Breast epithelium (tissue), 4 donors: ENCODE results near the gene NELFE. TPM values are rescaled to one million over a fixed set of nuclear protein-coding genes. Genes with fewer than 3 reads are reported as not detected.
"Not testable (repeated sequence)": the region's sequence is repeated elsewhere in the genome, so short reads cannot be mapped to it uniquely, and the experiment has no call there.

ENCODE experiments used
- DNase-seq, 2 donors: peaks; one replicate each; pipeline ENCODE4 v3.0.0-alpha.2; 2019; ENCODE audit warnings: low spot score in 2 of 2
- H3K27ac ChIP-seq, 2 donors: fragments of 200-600 bp; sonication (generic) in 1 of 2; one replicate each; pipeline ENCODE4 v1.5.1; 2016 to 2019; ENCODE audit warnings: mild to moderate bottlenecking in 1 of 2
- H3K27me3 ChIP-seq, 2 donors: fragments of 200-600 bp; sonication (generic) in 1 of 2; one replicate each; pipeline versions ENCODE4 v1.5.1 to v1.6.0; 2017 to 2019; ENCODE audit warnings: control low read depth in 1 of 2, mild to moderate bottlenecking in 1 of 2
- H3K36me3 ChIP-seq: fragments of 200-600 bp; one replicate; pipeline ENCODE4 v1.5.1; 2019
- H3K4me1 ChIP-seq, 2 donors: fragments of 200-600 bp; sonication (generic); one replicate each; pipeline ENCODE4 v1.5.1; 2016 to 2019; ENCODE audit warnings: control low read depth in 1 of 2
- H3K4me3 ChIP-seq, 3 donors: fragments of 200-600 bp; sonication (generic); 1 replicate in 2 of 3; 2 replicates in 1 of 3; pipeline ENCODE4 v1.5.1; 2016 to 2019; ENCODE audit warnings: mild to moderate bottlenecking in 3 of 3, moderate library complexity in 2 of 3
- H3K9me3 ChIP-seq, 2 donors: fragments of 200-600 bp; sonication (generic) in 1 of 2; one replicate each; pipeline ENCODE4 v1.5.1; 2016 to 2019; ENCODE audit warnings: control low read depth in 1 of 2
- CTCF ChIP-seq, 3 donors: fragments of 450-650 bp; IDR thresholded peaks; one replicate each; pipeline ENCODE4 v1.5.1; 2016 to 2017; ENCODE audit warnings: antibody characterized with exemption in 3 of 3, mild to moderate bottlenecking in 3 of 3, moderate library complexity in 3 of 3
- POLR2A ChIP-seq: fragments of 450-650 bp; IDR thresholded peaks from one replicate; pipeline ENCODE4 v1.6.1; 2016; ENCODE audit warnings: antibody characterized with exemption, mild to moderate bottlenecking, moderate library complexity
- POLR2AphosphoS5 ChIP-seq, 3 donors: sonication (generic); formaldehyde crosslinking; IDR thresholded peaks; one replicate each; pipeline ENCODE4 v1.6.1; 2017; ENCODE audit warnings: antibody characterized with exemption in 3 of 3
- intact Hi-C: fragments of 100-400 bp; cut with DNase I; formaldehyde crosslinking; loops from one replicate; pipeline ENCODE4 v1.15.1; 2023; ENCODE audit warnings: low total_unique reads
- total RNA-seq, 3 donors: library from RNA; depleted of rRNA; stranded (reverse); fragments of >200 nt; gene quantifications; one replicate each; pipeline ENCODE4 v1.1.0, GENCODE V29; 2016

Gene NELFE, protein sequence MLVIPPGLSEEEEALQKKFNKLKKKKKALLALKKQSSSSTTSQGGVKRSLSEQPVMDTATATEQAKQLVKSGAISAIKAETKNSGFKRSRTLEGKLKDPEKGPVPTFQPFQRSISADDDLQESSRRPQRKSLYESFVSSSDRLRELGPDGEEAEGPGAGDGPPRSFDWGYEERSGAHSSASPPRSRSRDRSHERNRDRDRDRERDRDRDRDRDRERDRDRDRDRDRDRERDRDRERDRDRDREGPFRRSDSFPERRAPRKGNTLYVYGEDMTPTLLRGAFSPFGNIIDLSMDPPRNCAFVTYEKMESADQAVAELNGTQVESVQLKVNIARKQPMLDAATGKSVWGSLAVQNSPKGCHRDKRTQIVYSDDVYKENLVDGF
- 10 to 100 TPM; 77.3 to 92.7 (median 90.1) TPM for total RNA-seq

DNA sequence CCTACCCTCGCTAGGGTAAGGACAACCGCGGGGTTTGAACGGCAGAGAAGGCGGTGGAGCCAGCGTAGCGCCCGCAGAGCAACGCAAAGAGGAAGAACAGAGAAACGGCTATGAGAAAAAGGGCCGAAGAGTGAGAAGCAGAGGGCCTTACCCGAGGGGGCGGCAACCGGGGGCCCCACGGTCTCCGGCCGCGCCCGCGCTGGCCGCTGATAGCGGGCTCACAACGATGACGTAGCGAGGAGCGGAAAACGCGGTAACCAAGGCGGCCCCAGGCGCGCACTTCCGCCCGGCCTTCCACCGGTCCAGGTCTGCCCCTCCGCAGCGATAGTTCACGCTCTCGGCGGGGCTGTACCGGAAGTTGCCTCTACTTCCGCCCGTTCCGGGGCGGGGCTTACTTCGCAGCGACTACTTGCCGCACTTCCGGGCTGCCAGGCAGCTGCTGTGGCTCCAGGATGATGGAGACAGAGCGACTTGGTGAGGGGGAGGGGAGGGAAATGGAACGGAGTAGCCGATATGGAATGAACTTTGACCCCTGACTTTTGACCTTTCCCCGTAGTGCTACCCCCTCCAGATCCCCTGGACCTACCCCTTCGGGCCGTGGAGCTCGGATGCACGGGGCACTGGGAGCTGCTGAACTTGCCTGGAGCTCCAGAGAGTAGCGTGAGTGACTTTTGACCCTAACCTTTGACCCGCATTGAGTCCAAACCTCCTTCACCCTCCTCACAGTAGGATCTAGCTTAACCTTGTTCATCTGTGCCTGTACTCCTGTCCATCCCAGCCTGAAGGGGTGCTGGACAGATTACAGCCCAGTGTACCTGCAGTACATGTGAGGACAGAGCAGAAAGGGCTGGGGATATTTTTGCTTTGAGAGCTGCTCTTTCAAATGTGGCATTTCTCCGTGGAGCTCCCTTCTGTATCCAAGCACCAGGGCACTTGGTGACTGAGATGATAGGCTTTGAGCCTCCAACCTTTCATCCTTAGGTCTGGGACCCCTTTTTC, at the start of gene NELFE, which contains the start of gene SKIC2:
TSS of gene NELFE (minus strand) at position 231 of the 999 bp plus-strand sequence. CDS start 525 bp downstream, outside the sequence.
TSS of gene SKIC2 (plus strand) at position 435 of the 999 bp plus-strand sequence. CDS start at position 453, 18 bp downstream.
- intact Hi-C loops: loop anchor here (10.0 kb wide), 1 partner anchor 264 kb away; no protein-coding TSS in a partner anchor
- no peaks in the 10 kb centered on the region for H3K36me3 ChIP-seq

DNA sequence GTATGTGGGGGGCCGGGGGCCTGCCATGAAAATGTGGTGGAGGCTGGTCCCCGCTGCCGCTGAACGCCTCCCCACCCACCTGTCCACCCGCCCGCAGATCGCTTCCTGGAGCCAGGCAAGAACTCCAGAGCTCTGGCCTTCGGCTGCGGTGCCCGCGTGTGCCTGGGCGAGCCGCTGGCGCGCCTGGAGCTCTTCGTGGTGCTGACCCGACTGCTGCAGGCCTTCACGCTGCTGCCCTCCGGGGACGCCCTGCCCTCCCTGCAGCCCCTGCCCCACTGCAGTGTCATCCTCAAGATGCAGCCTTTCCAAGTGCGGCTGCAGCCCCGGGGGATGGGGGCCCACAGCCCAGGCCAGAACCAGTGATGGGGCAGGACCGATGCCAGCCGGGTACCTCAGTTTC, 49.3 kb upstream of the NELFE start:
- H3K4me1 ChIP-seq, H3K27me3 ChIP-seq, H3K27ac ChIP-seq, intact Hi-C loops, H3K36me3 ChIP-seq, DNase-seq, H3K9me3 ChIP-seq, H3K4me3 ChIP-seq: not testable (repeated sequence)

More for the DNA sequence above, at the start of gene NELFE, which contains the start of gene SKIC2:
- Histone ChIP-seq H3K27ac (peak within 1 kb of the TSS; percentile 87 to 94), H3K4me3 (peak within 1 kb of the TSS; percentile 78 to 94 (median 83)), H3K27me3 (no peaks in the 10 kb centered on the region), H3K4me1 (peaks cover 0 to 7% of the 10 kb centered on the region in 2 donors), H3K9me3 (no peaks in the 10 kb centered on the region)
- peak; percentile 97 to 98 for DNase-seq
- TF ChIP-seq POLR2A (peak; percentile 56), POLR2AphosphoS5 (IDR thresholded peaks at IDR 0.05) (peak; percentile 92 to 95 (median 94)), CTCF (IDR thresholded peaks at IDR 0.05) (peak in 1 of 3 donors; percentile 4)

DNA sequence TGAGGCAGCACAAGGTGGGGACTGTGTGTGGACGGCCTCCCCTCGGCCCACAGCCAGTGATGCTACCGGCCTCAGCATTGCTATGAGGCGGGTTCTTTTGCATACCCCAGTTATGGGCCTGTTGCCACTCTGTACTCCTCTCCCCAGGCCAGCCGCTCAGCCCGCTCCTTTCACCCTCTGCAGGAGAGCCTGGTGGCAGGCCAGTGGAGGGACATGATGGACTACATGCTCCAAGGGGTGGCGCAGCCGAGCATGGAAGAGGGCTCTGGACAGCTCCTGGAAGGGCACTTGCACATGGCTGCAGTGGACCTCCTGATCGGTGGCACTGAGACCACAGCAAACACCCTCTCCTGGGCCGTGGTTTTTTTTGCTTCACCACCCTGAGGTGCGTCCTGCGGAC, 48.3 kb upstream of the NELFE start:
- H3K27me3 ChIP-seq: not testable (repeated sequence)
- DNase-seq: peak in 1 of 2 donors; percentile 22

DNA sequence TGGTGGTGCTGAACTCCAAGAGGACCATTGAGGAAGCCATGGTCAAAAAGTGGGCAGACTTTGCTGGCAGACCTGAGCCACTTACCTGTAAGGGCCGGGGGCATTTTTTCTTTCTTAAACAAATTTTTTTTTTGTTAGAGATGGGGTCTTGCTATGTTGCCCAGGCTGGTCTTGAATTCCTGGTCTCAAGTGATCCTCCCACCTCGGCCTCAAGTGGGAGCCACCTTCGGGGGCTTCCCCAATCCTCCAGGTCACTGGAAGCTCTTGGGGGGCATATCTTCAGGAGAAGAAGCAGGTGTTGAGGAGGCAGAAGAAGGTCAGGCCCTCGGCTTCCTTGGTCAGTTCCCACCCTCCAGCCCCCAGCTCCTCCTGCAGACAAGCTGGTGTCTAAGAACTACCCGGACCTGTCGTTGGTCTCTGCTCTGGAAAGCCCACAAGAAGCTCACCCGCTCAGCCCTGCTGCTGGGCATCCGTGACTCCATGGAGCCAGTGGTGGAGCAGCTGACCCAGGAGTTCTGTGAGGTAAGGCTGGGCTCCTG, 47.3 kb upstream of the NELFE start:
- intact Hi-C loops, H3K9me3 ChIP-seq, H3K27me3 ChIP-seq, H3K4me1 ChIP-seq, H3K36me3 ChIP-seq, H3K4me3 ChIP-seq, H3K27ac ChIP-seq: not testable (repeated sequence)
- peak in 1 of 2 donors; percentile 44 for DNase-seq

More for the DNA sequence above, 48.3 kb upstream of the NELFE start:
- intact Hi-C loops, H3K4me3 ChIP-seq, H3K36me3 ChIP-seq, H3K27ac ChIP-seq, H3K4me1 ChIP-seq, H3K9me3 ChIP-seq: not testable (repeated sequence)

- H3K9me3 ChIP-seq, H3K4me3 ChIP-seq, intact Hi-C loops, H3K4me1 ChIP-seq, H3K36me3 ChIP-seq, H3K27me3 ChIP-seq: not testable (repeated sequence)
- DNase-seq: peak in 1 of 2 donors; percentile 17
- peak overlapping the region in 1 of 2 donors; percentile 40 for H3K27ac ChIP-seq
Measured at GRCh38 chr6:32005538-32005880, 46.7 kb upstream of the NELFE start.

DNA sequence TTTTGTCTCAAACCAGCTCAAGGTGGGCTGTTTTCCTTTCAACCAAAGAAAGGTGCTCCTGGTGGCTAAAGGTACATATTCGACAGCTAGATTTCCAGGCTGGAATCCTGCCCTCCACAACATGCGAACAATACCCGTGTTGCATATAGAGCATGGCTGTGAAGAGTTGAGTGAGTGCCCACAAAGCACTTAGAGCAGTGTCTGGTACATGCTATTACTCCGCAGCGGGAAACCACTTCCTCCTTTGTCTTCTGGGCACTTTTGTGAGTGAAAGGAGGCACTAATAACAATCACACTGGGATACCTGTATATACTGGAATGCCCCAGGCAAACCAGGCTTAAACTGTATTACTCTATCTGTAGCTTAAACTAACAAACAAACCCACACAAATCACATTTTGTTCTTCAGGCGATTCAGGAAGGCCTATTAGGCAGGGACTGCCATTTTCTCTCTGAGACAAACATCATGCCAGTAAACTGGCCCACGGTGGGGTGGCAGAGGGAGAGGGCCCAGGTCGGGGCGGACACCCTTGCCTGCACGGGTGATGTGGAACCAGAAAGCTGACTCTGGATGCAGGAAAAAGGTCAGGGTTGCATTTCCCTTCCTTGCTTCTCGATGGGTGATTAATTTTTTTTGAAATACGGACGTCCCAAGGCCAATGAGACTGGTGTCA, 46.2 kb upstream of the NELFE start:
- H3K4me1 ChIP-seq, H3K9me3 ChIP-seq, H3K4me3 ChIP-seq, H3K27me3 ChIP-seq, intact Hi-C loops, H3K36me3 ChIP-seq: not testable (repeated sequence)
- peak overlapping the region in 1 of 2 donors; percentile 40 for H3K27ac ChIP-seq
- peak in 1 of 2 donors; percentile 50 for DNase-seq

DNA sequence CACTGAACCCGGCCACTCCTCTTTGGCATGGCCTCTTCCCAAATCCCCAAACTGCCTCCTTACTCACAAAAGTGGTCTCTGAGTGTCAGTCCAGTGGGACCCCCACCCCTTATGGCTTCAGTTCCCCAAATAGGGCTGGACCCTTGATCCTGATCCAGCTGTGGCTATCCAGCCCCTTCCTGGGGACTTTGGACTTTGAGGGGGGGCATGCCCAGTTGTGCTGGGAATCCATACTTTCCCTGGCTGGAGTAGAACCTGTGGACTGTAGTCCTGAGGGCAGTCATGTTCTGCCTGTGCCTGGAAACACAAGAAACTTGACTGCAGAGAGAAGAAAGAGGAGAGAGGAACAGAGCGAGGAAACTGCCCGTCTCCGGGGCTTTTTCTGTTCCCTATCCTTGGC, 45.6 kb upstream of the NELFE start:
- intact Hi-C loops, H3K9me3 ChIP-seq, H3K36me3 ChIP-seq, H3K27me3 ChIP-seq, H3K4me3 ChIP-seq, H3K27ac ChIP-seq, H3K4me1 ChIP-seq: not testable (repeated sequence)
- peak in 1 of 2 donors; percentile 5 for DNase-seq

GRCh38 chr6:32003301-32003700, 44.5 kb upstream of the NELFE start:
- not testable (repeated sequence) for DNase-seq, H3K27ac ChIP-seq, H3K9me3 ChIP-seq

DNA sequence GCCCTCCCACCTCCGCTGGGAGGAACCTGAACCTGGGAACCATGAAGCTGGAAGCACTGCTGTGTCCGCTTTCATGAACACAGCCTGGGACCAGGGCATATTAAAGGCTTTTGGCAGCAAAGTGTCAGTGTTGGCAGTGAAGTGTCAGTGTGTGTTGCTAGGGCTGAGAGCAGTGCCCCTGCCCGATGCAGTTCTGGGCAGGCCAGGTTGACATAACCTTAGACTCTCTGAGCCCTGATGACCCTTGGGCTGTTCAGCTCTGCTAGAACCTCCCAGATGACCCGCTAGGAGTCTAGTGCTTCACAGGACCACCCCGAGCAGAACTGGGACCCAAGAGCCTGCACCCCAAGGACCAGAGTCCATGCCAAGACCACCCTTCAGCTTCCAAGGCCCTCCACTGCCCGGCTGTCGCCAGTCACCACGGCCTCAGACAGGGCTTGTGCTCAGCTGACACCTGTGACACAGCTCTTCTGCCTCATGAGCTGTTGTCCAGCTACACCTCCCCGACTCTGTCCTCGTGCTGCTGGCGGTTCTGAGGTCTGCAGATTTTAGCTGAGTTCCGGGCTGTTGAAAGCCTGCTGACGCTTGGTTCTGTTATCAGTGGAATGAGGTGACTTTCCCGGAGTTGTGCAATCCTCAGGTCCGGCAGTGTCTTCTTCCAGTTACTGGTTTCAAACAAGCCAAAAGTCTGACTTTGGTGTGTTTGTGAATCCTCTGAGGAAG, 43.9 kb upstream of the NELFE start:
- H3K4me1 ChIP-seq, H3K36me3 ChIP-seq, H3K27ac ChIP-seq, DNase-seq, H3K4me3 ChIP-seq, H3K9me3 ChIP-seq, intact Hi-C loops, H3K27me3 ChIP-seq: not testable (repeated sequence)

More at GRCh38 chr6:32003301-32003700, 44.5 kb upstream of the NELFE start:
- H3K4me3 ChIP-seq, intact Hi-C loops, H3K36me3 ChIP-seq, H3K27me3 ChIP-seq, H3K4me1 ChIP-seq: not testable (repeated sequence)

DNA sequence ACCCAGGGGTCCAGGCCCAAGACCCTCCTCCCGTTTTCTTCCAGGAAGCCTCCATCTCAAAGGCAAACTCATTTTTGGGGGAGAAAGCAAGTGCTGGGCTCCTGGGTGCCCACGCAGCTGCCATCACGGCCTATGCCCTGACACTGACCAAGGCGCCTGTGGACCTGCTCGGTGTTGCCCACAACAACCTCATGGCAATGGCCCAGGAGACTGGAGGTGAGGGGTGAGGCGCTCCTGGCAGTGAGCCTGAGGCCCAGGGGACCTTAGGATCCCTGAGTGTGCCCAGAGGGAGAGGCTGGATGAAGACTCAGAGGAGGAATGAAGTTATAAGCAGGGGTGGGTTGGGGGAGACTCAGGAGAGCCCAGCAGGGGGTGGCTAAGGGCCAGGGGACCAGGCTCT, 37.6 kb upstream of the NELFE start:
- H3K4me3 ChIP-seq, H3K4me1 ChIP-seq, H3K27me3 ChIP-seq, H3K9me3 ChIP-seq, intact Hi-C loops, H3K36me3 ChIP-seq, DNase-seq, H3K27ac ChIP-seq: not testable (repeated sequence)
